Nephron progenitor cell (in vitro differentiated cells): ENCODE data around the gene DOCK3.

Experiments
- DNase-seq: peaks from one replicate; pipeline ENCODE4 v3.0.0; 2021
- H3K27ac Mint-ChIP-seq: 2 replicates; pipeline ENCODE4 v1.8.0; 2021; ENCODE audit warnings: mild to moderate bottlenecking, moderate library complexity, mixed read lengths
- H3K27me3 Mint-ChIP-seq: 2 replicates; pipeline ENCODE4 v1.8.0; 2021; ENCODE audit warnings: mild to moderate bottlenecking, low read depth, mixed read lengths; ENCODE audit not compliant: poor library complexity
- H3K36me3 Mint-ChIP-seq: 2 replicates; pipeline ENCODE4 v1.8.0; 2021; ENCODE audit warnings: low read depth, mixed read lengths
- H3K4me1 Mint-ChIP-seq: 2 replicates; pipeline ENCODE4 v1.8.0; 2021; ENCODE audit warnings: mixed read lengths
- H3K4me3 Mint-ChIP-seq: 2 replicates; pipeline ENCODE4 v1.8.0; 2021; ENCODE audit warnings: mild to moderate bottlenecking, moderate library complexity, mixed read lengths
- H3K9me3 Mint-ChIP-seq: 2 replicates; pipeline ENCODE4 v1.8.0; 2021; ENCODE audit warnings: mild to moderate bottlenecking, moderate library complexity, mixed read lengths
- CTCF ChIP-seq: fragments of 200-600 bp; sonication (generic); IDR thresholded peaks from 2 replicates; pipeline ENCODE4 v1.5.0; 2021; ENCODE audit warnings: antibody characterized with exemption

DOCK3 gene

GRCh38 chr3:51270559-51270958 is 595.8 kb downstream of the DOCK3 start:
- Mint-ChIP-seq H3K9me3 (peaks cover 21% of the 10 kb centered on the region), H3K27me3 (no peaks in the 10 kb centered on the region), H3K4me3 (no peak overlapping the region), H3K27ac (peak overlapping the region; percentile 94), H3K36me3 (no peaks in the 10 kb centered on the region), H3K4me1 (peaks cover 21% of the 10 kb centered on the region)
- no peak for TF ChIP-seq CTCF
- DNase-seq = no peak

GRCh38 chr3:51271172-51271571 is 596.4 kb downstream of the DOCK3 start:
- Mint-ChIP-seq H3K27me3 (no peaks in the 10 kb centered on the region), H3K9me3 (peaks cover 15% of the 10 kb centered on the region), H3K4me1 (peaks cover 23% of the 10 kb centered on the region), H3K27ac (peak overlapping the region; percentile 94), H3K36me3 (no peaks in the 10 kb centered on the region), H3K4me3 (no peak overlapping the region)
- no peak for DNase-seq
- no peak for TF ChIP-seq CTCF

GRCh38 chr3:51274052-51274451 is 599.3 kb downstream of the DOCK3 start:
- Mint-ChIP-seq H3K27me3 (no peaks in the 10 kb centered on the region), H3K9me3 (no peaks in the 10 kb centered on the region), H3K4me3 (no peak overlapping the region), H3K36me3 (no peaks in the 10 kb centered on the region), H3K27ac (no peak overlapping the region), H3K4me1 (peaks cover 23% of the 10 kb centered on the region)
- no peak for TF ChIP-seq CTCF
- DNase-seq = no peak

GRCh38 chr3:51275111-51275805 is 600.5 kb downstream of the DOCK3 start:
- DNase-seq = no peak
- H3K36me3 Mint-ChIP-seq = no peaks in the 10 kb centered on the region
- peaks cover 27% of the 10 kb centered on the region for H3K4me1 Mint-ChIP-seq
- H3K27me3 Mint-ChIP-seq = no peaks in the 10 kb centered on the region
- H3K4me3 Mint-ChIP-seq = no peak overlapping the region
- no peaks in the 10 kb centered on the region for H3K9me3 Mint-ChIP-seq
- TF ChIP-seq CTCF = no peak
- H3K27ac Mint-ChIP-seq = no peak overlapping the region

GRCh38 chr3:51276046-51276445 is 601.3 kb downstream of the DOCK3 start:
- H3K27ac Mint-ChIP-seq = no peak overlapping the region
- no peaks in the 10 kb centered on the region for H3K9me3 Mint-ChIP-seq
- no peaks in the 10 kb centered on the region for H3K36me3 Mint-ChIP-seq
- H3K4me3 Mint-ChIP-seq = no peak overlapping the region
- TF ChIP-seq CTCF = no peak
- H3K27me3 Mint-ChIP-seq = no peaks in the 10 kb centered on the region
- peaks cover 25% of the 10 kb centered on the region for H3K4me1 Mint-ChIP-seq
- no peak for DNase-seq

GRCh38 chr3:51279448-51279847 is 604.7 kb downstream of the DOCK3 start:
- Mint-ChIP-seq H3K27me3 (no peaks in the 10 kb centered on the region), H3K36me3 (peaks cover 8% of the 10 kb centered on the region), H3K27ac (no peak overlapping the region)

More at GRCh38 chr3:51279448-51279847, 604.7 kb downstream of the DOCK3 start:
- H3K4me3 Mint-ChIP-seq = no peak overlapping the region
- H3K4me1 Mint-ChIP-seq = peaks cover 30% of the 10 kb centered on the region
- TF ChIP-seq CTCF = no peak
- peaks cover 10% of the 10 kb centered on the region for H3K9me3 Mint-ChIP-seq
- DNase-seq = no peak
